SH-SY5Y (cell line): ENCODE results near the gene TNS3.

Experiments used
- GATA2 ChIP-seq: IDR thresholded peaks from 2 replicates; pipeline ENCODE4 v1.6.1; 2011; ENCODE audit warnings: mild to moderate bottlenecking, low read depth, low read length
- GATA3 ChIP-seq: IDR thresholded peaks from 2 replicates; pipeline ENCODE4 v1.6.1; 2011; ENCODE audit warnings: low read depth, mild to moderate bottlenecking, low read length, moderate library complexity

DNA sequence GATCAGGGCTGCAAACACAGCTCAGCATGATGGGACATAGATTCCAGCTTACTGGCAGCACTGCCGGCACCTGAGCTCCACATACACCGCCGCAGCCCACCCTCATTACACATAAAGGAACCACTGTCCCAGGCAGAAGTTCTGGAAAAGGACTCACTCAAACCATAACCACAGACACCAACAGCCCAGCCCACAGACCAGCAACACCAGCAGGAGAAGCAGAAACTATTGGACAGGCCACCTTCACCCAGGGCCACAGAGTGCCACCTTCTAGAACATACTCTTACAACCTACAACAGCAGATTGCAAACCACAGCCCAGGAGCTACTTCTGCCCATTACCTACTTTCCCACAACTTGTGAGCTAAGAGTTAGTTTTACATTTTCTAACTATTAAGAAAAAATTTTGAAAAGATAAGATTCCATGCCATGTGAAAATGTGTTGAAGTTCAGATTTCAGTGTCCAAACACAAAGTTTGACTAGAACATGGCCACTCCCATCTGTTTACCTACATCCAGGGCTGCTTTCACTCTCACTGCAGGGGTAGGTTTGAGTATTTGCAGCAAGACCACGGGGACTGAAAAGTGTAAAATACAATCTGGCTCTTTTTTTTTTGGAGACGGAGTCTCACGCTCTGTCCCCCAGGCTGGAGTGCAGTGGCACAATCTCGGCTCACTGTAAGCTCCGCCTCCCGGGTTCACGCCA lies 153.0 kb downstream of the TNS3 start:
- TF ChIP-seq GATA3 (no peak), GATA2 (no peak)
